ENCODE measurements around the gene RSPH9.

GRCh38 chr6:43669050-43669921 lies 24.4 kb downstream of the RSPH9 start:
- TF ChIP-seq CTCF (conservative IDR thresholded peaks at IDR 0.05; ENCODE audit: low read depth, low read length) = no peak
- no peak for TF ChIP-seq EZH2 (IDR thresholded peaks at IDR 0.05; ENCODE audit: low read length, unreplicated experiment)

All from PC-3 (cell line).